ENCODE data around the gene IGFBP6.

DNA sequence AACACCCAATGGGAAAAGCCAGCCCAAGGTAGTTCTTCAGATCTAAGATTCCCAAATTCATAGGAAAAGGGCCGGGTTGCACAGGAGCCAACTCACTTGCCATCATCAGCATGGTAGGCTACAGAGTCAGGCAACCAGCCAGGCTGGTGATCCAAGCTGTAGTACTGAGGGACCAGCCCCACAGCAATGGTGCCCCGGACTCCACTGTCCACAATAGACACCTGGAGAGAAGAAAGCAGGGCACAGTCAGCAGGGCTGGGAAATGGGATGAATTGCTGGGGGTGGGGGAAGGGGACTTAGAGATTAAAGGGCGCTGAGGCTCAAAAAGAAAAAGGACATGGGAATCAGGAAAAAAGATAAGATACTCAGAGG lies 22.5 kb upstream of the IGFBP6 start:
- TF ChIP-seq, protein P1, sequence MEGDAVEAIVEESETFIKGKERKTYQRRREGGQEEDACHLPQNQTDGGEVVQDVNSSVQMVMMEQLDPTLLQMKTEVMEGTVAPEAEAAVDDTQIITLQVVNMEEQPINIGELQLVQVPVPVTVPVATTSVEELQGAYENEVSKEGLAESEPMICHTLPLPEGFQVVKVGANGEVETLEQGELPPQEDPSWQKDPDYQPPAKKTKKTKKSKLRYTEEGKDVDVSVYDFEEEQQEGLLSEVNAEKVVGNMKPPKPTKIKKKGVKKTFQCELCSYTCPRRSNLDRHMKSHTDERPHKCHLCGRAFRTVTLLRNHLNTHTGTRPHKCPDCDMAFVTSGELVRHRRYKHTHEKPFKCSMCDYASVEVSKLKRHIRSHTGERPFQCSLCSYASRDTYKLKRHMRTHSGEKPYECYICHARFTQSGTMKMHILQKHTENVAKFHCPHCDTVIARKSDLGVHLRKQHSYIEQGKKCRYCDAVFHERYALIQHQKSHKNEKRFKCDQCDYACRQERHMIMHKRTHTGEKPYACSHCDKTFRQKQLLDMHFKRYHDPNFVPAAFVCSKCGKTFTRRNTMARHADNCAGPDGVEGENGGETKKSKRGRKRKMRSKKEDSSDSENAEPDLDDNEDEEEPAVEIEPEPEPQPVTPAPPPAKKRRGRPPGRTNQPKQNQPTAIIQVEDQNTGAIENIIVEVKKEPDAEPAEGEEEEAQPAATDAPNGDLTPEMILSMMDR (conservative IDR thresholded peaks at IDR 0.05; ENCODE audit: low read depth, low read length), result no peak
- no peak for TF ChIP-seq EZH2 (IDR thresholded peaks at IDR 0.05; ENCODE audit: borderline replicate concordance, low read depth, low read length, poor library complexity, severe bottlenecking)

Measured in A673 (cell line).